ENCODE measurements around the gene CABP2.

The CABP2 gene

DNA sequence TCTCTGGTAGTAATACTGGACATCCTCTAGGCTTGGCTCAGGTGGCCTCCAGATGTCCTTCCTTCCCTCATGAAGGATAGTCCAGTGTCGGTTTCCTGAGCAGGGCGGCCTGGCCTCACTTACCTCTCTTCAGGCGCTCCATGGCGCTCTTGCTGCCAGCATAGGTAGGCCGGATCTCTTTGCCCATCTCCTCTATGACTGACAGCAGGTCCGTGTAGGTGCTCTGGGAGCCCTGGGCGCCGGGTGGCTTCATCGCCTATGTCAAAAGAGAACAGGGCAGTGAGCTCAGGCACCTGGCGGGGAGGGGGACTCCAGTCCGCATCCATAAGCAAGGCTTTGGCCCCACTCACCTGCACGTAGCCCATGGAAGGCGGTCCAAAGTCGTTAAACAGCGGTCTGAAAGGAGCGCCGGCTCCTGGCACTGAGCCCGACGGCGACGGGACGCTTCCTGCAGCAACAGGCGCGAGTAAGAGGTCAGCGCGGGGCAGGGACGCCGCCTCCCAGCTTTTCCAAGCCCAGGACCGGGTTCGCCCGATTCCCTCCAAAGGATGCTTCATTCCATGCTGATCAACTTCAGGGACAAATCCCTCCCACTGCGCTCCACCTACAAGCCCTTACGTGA, 15.9 kb downstream of the CABP2 start:
- DNase-seq, result no peak

DNA sequence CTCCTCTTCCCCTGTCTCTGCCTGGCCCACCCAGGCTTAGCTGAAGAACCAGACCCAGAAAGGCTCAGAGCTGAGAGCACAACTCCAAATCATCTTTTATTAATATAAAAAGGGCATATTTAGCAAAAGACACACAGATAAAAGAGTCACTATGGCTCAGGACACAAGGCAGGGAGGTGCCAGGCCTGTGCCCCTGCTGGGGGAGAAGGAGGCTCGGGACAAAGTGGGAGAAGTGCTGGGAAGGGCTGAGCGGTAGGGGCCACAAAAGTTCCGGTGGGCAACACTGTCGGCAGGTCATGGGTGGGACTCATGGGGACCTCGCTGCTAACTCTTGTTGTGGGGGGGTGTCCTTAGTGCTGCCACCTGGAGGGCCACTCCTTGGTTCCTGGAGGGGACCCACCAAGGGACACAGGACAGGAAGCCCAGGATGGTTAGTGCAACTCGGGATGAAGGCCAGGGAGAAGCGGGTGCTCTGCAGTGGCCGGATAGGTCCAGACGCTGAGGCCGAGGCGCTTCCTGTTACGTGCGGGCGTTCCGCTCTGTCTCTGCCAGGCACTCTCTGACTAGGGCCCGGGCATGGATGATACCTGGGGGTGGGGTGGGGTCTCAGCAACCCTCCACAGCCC, 16.7 kb downstream of the CABP2 start:
- DNase-seq, result no peak

DNA sequence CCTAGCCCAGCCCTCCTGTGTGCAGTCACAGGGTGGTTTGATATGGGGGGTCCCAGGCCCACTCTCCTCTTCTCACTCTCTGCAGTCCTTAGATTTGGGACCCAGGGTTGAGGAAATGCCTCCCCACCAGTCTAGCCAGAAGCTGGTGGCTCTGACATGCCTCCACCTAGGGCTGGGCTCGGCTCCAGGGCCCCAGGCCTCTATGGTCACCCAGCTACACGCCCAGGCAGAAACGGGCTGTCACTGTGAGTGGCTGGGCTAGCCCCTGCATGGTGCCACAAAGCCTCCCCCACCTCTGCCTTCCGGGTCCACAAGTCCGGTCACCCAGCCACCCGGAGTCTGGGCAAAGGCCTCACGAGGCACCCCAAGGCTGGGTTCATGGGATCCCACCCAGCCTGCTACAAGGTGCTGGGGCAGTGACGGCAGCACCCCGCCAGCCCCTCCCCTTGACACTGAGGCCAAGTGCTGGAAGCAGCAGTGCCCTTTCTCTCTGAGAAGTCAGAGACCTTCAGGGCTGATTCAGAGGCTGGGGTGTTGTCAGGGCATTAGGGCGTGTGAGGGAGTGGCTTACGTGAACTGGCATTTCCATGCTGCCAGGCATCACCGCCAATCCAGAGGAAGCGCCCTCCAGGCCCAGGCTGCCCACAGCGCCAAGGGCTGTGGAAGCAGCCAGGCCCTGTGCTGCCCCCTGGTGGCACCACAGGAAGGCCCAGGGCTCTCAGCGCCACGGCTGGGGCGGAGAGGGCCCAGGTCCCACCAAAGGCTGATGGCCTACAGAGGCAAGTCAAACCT, 17.4 kb downstream of the CABP2 start:
- DNase-seq, result peak; percentile 93 to 96

DNA sequence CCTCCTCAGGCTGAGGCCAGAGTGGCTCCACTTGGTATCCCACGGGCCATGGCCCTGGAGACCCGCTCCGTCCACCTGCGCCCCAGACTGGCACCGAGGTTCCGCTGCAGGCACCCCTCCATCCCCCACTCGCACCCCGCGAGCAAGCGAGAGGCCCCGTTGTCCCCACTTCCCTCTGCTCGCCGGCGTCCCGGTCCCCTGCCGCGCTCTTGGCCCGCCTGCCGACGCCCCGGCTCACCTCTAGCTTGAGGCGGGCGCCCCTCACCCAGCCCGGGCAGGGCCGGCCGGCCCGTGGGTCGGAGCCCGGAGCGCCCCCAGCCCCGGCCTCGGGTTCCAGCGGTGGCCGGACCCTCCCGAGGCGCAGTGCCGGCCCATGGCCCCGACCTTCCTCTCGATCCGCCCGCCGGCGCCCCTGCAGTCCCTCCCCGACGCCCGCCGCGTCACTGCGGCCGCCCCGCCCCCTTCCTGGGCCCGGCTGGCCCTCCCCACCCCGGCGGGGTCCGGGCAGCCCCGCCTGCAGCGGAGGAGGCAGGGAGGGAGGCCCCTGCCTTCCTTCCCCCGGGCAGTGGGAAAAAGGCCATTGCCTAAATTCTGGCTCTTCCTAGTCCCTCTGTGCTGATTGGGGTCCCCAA, 18.2 kb downstream of the CABP2 start, which contains the start of gene PITPNM1:
Gene PITPNM1, minus strand, starts transcription at position 414 of the 632 bp plus-strand sequence. CDS start 1,183 bp downstream, outside the sequence.
- DNase-seq, result peak; percentile 29 to 62

DNA sequence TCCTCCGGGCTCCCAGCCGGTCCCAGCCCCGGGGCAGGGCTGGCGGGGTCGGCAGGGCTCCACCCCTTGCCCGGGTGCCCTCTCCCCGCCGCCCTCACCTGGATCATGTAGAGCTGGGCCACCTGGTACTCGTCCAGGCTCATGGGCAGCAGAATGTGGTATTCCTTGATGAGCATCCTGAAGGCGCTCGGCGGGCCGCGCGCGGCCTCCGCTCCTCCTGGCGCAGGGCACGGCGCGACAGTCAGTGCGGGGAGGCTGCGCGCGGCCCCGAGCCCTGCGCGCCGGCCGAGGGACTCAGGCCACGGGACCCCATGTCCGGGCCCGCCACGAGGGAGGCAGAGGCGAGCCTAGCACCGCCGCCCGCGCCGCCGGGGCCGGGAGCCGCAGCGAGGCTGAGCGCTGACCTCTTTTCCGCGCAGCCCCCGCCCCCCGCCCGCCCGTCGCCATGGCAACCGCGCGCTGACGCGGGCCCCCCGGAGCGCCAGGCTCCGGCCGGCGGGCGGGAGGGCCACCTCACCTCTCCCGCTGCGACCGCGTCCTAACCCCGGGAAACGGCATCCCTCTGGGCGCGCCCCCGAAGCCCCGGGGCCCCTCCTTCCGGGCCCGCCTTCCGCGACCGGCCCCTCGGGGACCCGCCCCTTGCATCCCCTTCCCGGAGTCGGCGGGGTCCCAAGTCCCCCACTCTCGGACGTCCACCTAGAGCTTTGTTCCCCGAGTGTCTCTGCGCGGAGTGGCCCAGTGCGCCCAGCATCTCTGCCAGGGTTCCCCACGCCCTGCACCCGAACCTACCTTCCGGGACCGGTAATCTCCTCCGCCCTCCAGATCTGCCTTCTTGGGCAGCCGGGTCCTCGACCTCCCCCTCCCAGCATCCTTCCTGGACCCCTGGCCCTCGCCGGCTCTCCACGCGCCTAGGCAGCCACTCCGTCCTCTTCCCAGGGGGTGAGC, 19.0 kb downstream of the CABP2 start:
- DNase-seq, result peak in 1 of 2 experiments; percentile 39

DNA sequence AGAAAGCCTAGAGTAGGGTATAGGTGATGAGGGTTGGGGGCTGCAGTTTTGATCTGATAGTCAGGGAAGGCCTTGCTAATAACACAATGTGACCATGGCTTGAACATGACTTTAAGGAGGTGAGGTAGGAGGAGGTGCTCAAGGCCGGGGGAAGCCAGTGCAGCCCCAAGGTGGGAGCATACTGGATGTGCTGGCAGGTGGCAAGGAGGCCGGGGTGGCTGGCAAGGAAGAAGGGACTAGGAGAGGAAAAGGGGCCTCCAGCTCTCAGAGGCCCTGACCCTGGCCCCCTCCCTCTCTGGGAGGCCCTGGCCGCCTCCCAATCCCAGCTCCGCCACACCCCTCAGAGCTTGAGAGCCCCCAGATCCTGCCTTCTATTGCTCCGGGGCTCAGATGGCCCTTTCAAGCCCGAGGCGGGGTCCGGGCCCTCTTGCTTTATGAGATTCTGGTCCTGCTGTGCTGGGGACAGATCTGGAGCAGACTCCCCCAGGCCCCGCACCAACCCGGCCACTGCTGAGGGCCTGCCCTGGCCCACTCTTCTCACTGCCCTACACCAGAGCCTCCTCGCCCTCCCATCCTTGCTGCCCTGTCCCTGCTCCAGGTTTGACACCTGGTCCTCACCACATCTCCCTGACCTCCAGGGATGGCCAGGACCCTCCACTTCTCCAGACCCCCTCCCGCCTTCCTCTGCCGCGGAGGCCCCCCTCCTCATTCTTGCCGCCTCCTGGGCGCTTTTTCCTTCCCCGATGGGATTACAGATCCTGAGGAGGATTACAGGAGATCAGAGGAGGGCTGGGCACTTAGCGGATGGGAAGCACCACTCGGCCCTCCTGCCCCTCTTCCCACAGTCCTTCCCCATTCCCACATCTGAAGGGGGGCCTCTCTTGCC, 19.9 kb downstream of the CABP2 start:
- DNase-seq, result no peak

DNA sequence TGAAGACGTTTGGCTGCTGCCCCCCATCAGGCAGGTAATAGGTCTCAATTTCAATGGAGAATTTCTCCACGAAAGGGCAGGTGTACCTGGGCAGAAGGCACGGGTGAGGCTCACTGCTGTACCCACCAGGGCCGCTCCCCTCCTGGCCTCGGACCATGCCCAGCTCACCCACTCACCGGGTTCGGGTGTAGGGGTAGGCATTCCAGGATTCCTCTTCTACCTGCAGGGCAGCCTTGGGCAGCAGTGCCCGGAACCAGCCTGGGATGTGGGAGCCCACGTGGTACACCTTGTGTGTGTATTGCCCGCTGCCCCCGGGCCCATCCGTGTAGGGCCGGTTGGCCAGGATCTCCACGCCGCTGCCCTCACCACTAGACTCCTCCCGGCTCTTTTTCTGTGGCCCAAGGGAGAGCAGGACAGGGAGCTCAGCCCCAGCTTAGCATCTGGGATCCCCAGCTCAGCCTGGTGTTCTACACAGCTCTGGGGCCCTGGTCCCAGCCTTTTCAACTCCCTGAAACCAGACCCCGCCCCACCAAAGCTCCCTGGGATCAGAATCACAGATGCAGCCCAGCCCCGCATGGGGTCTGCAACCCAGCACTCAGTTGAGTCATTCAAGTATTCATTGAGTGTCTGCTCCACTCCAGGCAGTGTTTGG, 20.8 kb downstream of the CABP2 start:
- no peak for DNase-seq

DNA sequence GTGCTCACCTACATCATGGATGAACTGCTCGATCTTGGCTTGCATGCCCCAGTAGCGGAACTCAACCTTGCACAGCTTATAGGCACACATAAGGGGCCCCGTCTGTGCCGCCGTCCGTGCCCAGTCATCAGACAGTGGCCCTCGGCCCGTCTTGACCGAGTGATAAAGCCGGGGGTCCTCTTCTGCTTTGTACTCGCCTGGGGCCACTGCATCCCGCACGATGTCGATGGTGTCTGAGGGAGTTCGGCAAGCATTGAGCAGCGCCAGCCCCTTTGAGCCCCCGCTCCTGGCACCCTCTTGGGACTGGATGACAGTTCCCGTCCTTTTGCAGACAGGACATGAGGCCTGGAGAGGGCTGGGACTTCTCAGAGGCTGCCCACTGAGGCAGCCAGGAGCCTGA, 21.4 kb downstream of the CABP2 start:
- no peak for DNase-seq

DNA sequence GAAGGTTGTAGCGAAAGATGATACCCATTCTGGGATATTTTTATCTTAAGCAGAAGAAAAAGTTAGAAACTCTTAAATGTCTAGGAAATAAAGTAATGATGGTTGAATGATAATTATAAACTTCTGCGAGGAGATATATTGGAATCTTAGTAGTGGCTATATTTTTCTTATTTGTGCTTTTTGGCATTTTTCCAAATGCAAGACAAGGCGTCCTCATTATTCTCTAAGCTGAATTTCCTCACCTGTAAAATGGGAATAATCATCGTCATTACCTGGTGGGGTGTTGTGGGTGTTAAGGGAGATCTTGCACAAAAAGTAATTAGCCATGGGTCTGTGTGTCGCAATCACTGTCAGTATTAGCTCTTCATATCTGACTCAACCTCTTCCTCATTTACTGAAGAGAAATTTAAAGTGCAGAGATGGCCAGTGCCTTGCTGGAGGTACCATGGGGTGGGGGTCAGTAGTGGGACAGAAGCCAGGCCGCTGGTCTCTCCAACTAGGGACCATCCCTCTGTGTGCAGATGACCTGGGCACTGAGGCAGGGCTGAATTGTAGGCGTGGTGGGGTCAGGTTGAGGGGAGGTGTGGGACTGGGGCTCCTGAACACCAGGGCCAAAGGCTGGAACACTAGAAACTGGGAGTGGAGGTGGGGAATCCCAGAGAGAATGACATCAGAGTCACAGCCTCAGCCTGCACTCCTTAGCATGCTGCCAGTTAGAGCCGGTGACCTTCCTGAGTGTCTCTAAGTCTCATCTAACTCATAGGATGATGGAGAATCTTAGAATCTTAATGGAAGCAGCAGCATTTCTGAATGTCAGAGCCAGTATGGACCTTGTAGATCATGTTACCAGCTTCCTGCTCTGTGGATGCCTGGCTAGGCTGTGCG, 22.2 kb downstream of the CABP2 start:
- no peak for DNase-seq

DNA sequence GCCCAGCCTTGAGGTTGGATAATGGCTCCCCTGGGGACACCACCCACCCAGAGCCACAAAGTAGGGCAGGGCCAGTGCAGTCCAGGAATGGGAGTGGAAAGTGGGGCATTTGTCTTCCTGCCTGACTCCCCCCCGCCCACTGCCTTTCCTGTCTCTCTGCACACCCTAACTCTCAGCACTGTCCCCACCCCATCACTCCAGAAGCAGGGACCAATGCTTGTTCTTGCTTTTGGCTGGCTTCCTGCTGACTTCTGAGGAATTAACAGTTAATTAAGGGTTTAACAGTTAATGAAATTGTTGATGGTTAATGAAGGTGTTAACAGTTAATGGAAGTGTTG, 22.8 kb downstream of the CABP2 start:
- DNase-seq, result no peak

DNA sequence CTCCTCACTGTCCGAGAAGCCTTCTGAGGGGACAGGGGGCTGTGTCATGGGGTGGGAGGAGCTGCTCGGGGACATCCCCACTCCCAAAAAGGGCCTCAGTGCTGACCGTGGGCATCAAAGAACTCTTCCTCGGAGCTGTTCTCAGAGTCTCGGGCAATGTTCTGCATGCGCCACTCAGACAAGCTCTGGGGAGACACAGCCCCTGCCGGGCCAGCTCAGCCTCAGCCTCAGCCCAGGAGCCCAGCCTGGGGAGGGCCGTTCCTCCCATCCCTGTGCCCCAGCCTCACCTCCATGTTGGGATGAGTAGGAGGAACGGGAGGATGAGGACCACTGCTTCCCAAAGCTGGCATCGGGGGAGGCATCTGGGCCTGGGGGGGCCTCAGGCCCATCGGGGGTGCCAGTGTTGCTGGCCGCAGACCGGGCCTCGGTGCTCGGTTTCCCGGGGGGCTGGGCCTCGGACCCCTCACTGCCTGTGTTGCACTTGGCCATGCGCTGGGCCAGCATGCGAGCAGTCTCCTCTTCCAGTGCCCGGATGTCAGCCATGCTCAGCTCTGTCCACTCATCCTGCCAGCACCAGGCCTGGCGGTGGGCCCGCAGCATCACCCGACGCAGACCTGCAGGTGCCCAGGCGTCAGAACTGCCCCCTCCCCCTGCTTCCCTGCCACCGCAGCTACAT, 23.3 kb downstream of the CABP2 start:
- no peak for DNase-seq

DNA sequence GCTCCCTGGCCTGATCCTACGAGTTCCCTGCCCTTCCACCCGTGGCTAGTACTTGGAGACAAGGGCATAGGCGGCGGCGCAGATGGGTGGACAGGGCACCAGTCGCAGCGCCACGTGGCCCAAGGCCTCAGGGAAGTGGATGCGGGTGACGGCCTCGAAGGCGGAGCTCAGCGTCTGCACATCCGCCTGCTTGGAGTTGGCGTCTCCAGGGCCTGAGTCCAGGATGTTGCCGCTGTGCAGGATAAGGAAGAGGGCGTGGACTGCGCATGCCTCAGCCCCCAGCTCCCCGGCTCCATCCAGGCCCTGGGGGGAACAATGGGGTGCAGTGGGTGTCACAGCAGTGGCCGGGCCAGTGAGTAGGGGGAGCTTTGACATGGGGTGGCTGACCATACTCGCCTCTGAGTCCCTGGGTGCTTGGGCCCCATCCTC, 24.7 kb downstream of the CABP2 start:
- DNase-seq, result no peak

DNA sequence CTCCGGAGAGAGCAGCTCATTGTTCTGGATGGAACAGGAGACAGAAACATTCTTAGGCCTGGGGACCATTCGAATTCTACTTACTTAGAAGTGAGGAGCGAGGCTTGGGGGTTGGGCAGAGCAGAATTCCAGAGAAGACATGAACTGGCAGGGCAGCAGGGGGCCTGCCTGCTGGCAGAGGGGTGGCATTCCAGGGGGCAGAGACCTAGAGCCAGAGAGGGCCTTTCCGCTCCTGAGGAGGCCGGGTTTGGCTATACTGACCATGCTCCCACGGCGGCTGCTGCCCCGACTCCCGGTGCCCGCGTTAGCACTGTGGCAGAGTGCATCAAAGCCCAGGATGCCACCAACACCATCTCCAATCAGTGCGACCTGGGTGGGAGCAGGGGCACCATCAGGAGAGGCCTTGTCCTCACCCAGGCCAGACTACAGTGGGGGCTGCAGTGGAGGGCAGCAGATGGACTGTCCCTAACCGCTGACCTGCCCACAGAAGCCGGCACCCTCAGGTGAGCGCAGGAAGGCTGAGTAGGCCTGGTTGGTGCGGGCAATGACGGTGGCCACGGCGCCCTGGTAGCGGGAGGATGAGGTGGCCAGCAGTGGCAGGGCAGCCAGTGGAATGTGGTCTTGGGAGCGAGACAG, 25.5 kb downstream of the CABP2 start:
- no peak for DNase-seq

DNA sequence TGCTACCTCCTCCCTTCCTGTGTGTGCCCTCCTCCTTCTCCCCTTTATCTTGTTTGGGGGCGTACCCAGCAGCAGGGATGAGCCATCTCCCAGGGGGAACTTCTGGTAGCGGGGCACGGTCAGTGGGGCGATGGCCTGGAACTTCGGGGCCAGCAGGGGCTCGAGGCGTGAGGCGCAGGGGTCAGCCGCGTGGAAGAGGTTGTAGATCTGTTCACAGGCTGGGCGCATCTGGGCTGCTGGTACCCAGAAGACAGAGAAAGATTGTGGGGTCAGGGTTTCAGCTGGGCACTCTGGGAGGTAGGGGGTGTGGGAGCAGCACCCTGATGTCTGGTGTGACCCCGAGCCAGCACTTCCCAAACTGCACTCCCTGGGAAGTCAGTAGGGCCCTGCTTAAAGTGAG, 27.1 kb downstream of the CABP2 start:
- no peak for DNase-seq

DNA sequence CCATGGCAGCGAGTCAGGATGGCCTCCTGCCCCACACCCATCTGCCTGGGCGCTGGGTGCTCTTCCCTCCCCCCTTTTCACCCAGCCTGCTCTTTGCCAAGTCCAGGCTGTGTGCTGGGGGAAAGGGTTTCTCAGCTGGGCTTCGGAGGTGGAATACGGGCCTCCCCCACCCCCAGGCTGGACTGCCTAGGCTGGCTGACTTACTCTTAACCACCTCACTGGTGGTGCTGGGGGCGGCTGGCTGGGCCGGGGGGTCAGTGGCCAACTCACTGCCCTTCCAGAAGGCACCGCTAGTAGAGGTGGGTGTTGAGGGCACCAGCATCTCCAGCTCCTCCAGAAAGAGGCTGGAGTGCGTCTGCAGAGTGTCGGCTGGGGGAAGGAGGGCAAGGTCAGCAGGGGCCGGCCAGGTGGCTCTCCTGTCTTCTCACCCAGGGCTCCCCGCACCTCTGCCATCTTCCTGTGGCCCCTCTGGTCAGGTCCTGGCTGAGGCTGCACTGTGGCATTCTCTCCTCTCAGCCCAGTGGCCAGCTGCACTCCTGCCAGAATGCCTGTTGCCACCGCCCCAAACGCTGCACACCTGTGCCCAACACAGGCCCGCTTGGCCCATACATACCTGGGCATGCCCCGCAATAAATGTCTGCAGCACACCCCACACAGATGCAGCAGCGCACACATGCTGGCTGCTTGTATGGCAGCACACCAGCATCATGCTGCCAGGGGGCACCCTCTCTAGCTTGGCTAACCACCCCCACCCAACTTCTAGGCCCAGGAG, 27.8 kb downstream of the CABP2 start:
- no peak for DNase-seq

DNA sequence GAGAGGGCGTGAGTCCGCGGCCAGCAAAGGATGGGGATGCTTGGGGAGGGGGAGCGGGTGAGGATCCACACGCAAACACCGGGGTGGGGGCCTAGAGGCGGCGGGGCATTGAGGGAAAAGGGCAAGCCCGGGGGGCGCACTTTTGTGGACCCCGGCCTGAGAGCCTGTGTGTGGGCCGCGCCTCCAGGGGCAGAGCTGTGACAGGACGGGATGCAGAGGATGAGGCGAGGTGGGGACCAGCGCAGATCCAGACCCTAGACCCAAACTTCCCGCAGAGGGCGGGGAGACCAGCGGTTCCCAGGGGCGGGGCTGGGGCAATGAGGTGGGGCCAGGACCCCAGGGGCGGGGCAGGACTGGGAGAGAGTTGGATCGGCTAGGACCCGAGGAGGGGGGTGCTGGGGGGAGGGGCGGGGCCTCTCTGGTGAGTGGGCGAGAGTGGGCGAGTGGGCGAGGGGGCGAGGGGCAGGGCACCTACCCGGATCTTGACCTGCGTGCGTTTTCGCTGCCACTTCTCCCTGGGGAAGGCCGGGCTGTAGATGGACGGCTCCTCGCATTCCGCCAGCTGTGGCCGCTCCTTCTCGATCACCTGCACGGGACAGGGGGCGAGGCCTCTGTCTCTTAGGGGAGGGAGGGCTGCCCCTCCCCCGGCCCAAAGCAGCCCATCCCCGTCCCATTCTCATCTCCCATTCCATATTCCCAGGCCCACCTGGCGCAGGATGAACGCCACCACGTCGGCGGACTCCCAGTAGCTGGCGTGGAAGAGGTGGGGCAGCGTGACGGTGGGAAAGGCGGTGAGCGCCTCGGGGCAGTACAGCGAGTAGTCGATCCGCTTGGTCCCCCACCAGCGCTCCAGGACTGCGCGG, 28.6 kb downstream of the CABP2 start:
- DNase-seq, result no peak
